ENCODE measurements around the gene JCHAIN.
A peak's percentile ranks its signal among the peaks of the same experiment; 100 is the strongest.
"Not testable (repeated sequence)": the region's sequence is repeated elsewhere in the genome, so short reads cannot be mapped to it uniquely, and the experiment has no call there.

JCHAIN gene

DNA sequence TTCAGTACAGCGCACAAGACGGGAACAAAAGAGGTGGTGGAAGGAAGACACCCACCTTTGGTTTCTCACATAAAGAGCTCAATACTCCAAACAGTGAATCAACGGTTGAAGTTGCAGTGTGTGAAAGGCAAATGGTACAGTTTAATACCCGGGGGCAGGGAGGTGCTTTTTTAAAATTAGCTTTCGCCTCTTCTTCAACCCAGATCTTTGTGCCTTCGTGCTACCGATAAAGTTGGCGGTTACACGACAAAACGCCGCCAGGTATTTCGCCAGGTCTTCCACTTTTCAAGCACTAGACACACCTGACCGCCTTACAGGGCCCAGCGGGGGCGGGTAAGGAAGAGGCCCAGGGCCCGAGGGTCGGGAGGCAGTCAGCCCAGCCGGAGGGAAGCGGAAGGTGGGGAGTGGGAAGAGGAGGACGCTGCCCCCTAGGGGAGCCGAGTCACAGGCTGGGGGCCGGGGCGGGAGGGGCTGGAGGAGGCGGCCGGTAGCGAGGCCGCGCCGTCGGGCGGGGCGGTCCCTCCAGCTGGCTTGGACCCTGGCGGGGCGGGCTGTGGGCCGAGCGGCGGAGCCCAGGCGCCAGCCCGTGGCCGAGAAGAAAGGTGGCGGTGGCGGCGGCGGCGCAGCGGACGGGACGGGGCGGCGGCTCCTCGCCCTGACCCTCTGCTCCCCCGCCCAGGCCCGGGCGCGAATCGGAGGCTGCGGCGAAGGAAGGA lies 38.1 kb upstream of the JCHAIN start:
- TF ChIP-seq BACH2 (CRISPR knock-in tag; IDR thresholded peaks at IDR 0.05; ENCODE audit: borderline replicate concordance) (no peak), PATZ1 (CRISPR knock-in tag; IDR thresholded peaks at IDR 0.05; ENCODE audit: borderline replicate concordance) (peak; percentile 79; the same call in 1 of the 2 replicates), SNAI2 (CRISPR knock-in tag; IDR thresholded peaks at IDR 0.05) (no peak)
- TF ChIP-seq, protein P1, sequence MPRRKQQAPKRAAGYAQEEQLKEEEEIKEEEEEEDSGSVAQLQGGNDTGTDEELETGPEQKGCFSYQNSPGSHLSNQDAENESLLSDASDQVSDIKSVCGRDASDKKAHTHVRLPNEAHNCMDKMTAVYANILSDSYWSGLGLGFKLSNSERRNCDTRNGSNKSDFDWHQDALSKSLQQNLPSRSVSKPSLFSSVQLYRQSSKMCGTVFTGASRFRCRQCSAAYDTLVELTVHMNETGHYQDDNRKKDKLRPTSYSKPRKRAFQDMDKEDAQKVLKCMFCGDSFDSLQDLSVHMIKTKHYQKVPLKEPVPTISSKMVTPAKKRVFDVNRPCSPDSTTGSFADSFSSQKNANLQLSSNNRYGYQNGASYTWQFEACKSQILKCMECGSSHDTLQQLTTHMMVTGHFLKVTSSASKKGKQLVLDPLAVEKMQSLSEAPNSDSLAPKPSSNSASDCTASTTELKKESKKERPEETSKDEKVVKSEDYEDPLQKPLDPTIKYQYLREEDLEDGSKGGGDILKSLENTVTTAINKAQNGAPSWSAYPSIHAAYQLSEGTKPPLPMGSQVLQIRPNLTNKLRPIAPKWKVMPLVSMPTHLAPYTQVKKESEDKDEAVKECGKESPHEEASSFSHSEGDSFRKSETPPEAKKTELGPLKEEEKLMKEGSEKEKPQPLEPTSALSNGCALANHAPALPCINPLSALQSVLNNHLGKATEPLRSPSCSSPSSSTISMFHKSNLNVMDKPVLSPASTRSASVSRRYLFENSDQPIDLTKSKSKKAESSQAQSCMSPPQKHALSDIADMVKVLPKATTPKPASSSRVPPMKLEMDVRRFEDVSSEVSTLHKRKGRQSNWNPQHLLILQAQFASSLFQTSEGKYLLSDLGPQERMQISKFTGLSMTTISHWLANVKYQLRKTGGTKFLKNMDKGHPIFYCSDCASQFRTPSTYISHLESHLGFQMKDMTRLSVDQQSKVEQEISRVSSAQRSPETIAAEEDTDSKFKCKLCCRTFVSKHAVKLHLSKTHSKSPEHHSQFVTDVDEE (CRISPR knock-in tag; IDR thresholded peaks at IDR 0.05), result peak; percentile 14; the same call in 1 of the 2 replicates
- peak; percentile 75 for ATAC-seq

GRCh38 chr4:70703619-70704214 lies 37.4 kb upstream of the JCHAIN start:
- no peak for ATAC-seq
- no peak for TF ChIP-seq ZNF8 (CRISPR knock-in tag; IDR thresholded peaks at IDR 0.05)
- TF ChIP-seq, protein P2, sequence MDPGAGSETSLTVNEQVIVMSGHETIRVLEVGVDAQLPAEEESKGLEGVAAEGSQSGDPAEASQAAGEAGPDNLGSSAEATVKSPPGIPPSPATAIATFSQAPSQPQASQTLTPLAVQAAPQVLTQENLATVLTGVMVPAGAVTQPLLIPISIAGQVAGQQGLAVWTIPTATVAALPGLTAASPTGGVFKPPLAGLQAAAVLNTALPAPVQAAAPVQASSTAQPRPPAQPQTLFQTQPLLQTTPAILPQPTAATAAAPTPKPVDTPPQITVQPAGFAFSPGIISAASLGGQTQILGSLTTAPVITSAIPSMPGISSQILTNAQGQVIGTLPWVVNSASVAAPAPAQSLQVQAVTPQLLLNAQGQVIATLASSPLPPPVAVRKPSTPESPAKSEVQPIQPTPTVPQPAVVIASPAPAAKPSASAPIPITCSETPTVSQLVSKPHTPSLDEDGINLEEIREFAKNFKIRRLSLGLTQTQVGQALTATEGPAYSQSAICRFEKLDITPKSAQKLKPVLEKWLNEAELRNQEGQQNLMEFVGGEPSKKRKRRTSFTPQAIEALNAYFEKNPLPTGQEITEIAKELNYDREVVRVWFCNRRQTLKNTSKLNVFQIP (CRISPR knock-in tag; IDR thresholded peaks at IDR 0.05; ENCODE audit: borderline replicate concordance, low read depth), result no peak
- no peak for TF ChIP-seq ESRRG (CRISPR knock-in tag; IDR thresholded peaks at IDR 0.05)
- TF ChIP-seq, protein P1 (CRISPR knock-in tag; IDR thresholded peaks at IDR 0.05), result no peak
- TF ChIP-seq CSDC2 (CRISPR knock-in tag; IDR thresholded peaks at IDR 0.05), result no peak
- TF ChIP-seq RARB (CRISPR knock-in tag; IDR thresholded peaks at IDR 0.05), result no peak
- TF ChIP-seq ARNTL (CRISPR knock-in tag; IDR thresholded peaks at IDR 0.05; ENCODE audit: borderline replicate concordance, low read depth), result no peak
- no peak for TF ChIP-seq TOX (CRISPR knock-in tag; IDR thresholded peaks at IDR 0.05; ENCODE audit: borderline replicate concordance)
- no peak for TF ChIP-seq BACH2 (CRISPR knock-in tag; IDR thresholded peaks at IDR 0.05; ENCODE audit: borderline replicate concordance)
- TF ChIP-seq ZC3H10 (CRISPR knock-in tag; IDR thresholded peaks at IDR 0.05), result no peak
- no peak for TF ChIP-seq ISL1 (CRISPR knock-in tag; IDR thresholded peaks at IDR 0.05)

- ATAC-seq, result not testable (repeated sequence)
Measured at GRCh38 chr4:70702592-70702991, 36.3 kb upstream of the JCHAIN start.

- ATAC-seq, result no peak
- TF ChIP-seq, protein P3, sequence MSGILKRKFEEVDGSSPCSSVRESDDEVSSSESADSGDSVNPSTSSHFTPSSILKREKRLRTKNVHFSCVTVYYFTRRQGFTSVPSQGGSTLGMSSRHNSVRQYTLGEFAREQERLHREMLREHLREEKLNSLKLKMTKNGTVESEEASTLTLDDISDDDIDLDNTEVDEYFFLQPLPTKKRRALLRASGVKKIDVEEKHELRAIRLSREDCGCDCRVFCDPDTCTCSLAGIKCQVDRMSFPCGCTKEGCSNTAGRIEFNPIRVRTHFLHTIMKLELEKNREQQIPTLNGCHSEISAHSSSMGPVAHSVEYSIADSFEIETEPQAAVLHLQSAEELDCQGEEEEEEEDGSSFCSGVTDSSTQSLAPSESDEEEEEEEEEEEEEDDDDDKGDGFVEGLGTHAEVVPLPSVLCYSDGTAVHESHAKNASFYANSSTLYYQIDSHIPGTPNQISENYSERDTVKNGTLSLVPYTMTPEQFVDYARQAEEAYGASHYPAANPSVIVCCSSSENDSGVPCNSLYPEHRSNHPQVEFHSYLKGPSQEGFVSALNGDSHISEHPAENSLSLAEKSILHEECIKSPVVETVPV (CRISPR knock-in tag; IDR thresholded peaks at IDR 0.05), result no peak
- TF ChIP-seq ZC3H10 (CRISPR knock-in tag; IDR thresholded peaks at IDR 0.05) (no peak), BACH2 (CRISPR knock-in tag; IDR thresholded peaks at IDR 0.05; ENCODE audit: borderline replicate concordance) (no peak), RARB (CRISPR knock-in tag; IDR thresholded peaks at IDR 0.05) (no peak), PATZ1 (CRISPR knock-in tag; IDR thresholded peaks at IDR 0.05; ENCODE audit: borderline replicate concordance) (no peak)
- TF ChIP-seq, protein P2 (CRISPR knock-in tag; IDR thresholded peaks at IDR 0.05; ENCODE audit: borderline replicate concordance, low read depth), result no peak
- TF ChIP-seq, protein P1 (CRISPR knock-in tag; IDR thresholded peaks at IDR 0.05), result no peak
Measured at GRCh38 chr4:70701271-70701670, 35.0 kb upstream of the JCHAIN start.

Measured in SK-N-SH treated with all-trans-retinoic acid at 6 μM for 48 hours (cell line).